GOT3 (cell line): Measurements from ENCODE around the gene FOXO3.
"Not testable (repeated sequence)": the region's sequence is repeated elsewhere in the genome, so short reads cannot be mapped to it uniquely, and the experiment has no call there.

Experiments used
- DNase-seq: peaks from one replicate; lab custom pipeline; 2025; ENCODE audit warnings: mixed read lengths; lab: John Stamatoyannopoulos, UW

FOXO3 gene

GRCh38 chr6:108556250-108556649, 4.5 kb upstream of the FOXO3 start:
- no peak for DNase-seq

GRCh38 chr6:108556866-108557493, 3.7 kb upstream of the FOXO3 start:
- no peak for DNase-seq

GRCh38 chr6:108557494-108558371, 3.0 kb upstream of the FOXO3 start:
- DNase-seq = no peak

- DNase-seq = peak; percentile 89
Observed at GRCh38 chr6:108558372-108559096, 2.2 kb upstream of the FOXO3 start.

- DNase-seq = peak; percentile 56
Observed at GRCh38 chr6:108559097-108559883, 1.4 kb upstream of the FOXO3 start.

- no peak for DNase-seq
Observed at GRCh38 chr6:108559884-108560462, 744 bp upstream of the FOXO3 start.

- DNase-seq = not testable (repeated sequence)
Observed at GRCh38 chr6:108561309-108561647, 561 bp downstream of the FOXO3 start.

GRCh38 chr6:108561742-108562502, 1.2 kb downstream of the FOXO3 start:
- DNase-seq = no peak

- DNase-seq = no peak
Observed at GRCh38 chr6:108562503-108562993, 1.8 kb downstream of the FOXO3 start.

- no peak for DNase-seq
Observed at GRCh38 chr6:108563292-108563691, 2.6 kb downstream of the FOXO3 start.

- DNase-seq = no peak
Observed at GRCh38 chr6:108564178-108564577, 3.5 kb downstream of the FOXO3 start.

- DNase-seq = no peak
Observed at GRCh38 chr6:108565091-108565766, 4.5 kb downstream of the FOXO3 start.

GRCh38 chr6:108565893-108566292, 5.2 kb downstream of the FOXO3 start:
- no peak for DNase-seq

GRCh38 chr6:108566406-108566805, 5.7 kb downstream of the FOXO3 start:
- no peak for DNase-seq

- no peak for DNase-seq
Observed at GRCh38 chr6:108568101-108568500, 7.4 kb downstream of the FOXO3 start.

- no peak for DNase-seq
Observed at GRCh38 chr6:108568551-108569305, 8.0 kb downstream of the FOXO3 start.

GRCh38 chr6:108570517-108570916, 9.8 kb downstream of the FOXO3 start:
- no peak for DNase-seq

GRCh38 chr6:108574457-108575141, 13.9 kb downstream of the FOXO3 start:
- DNase-seq = no peak
